Mammary epithelial cell (primary cell): ENCODE data around the gene CEP44.

Experiments
- CTCF ChIP-seq, 2 donors: IDR thresholded peaks in 1 of 2; conservative IDR thresholded peaks in 1 of 2; 2 replicates each; pipeline ENCODE4 v1.5.1; 2011 to 2012; ENCODE audit warnings: inconsistent platforms in 2 of 2, low read length in 2 of 2, mild to moderate bottlenecking in 2 of 2, control low read depth in 1 of 2, low read depth in 1 of 2; ENCODE audit not compliant: insufficient read depth in 1 of 2; ENCODE audit errors: extremely low read depth in 1 of 2
- EZH2 ChIP-seq: IDR thresholded peaks from 2 replicates; pipeline ENCODE4 v1.6.1; 2012; ENCODE audit warnings: low read length, inconsistent platforms, borderline replicate concordance

GRCh38 chr4:174381440-174381800, 97.7 kb downstream of the CEP44 start:
- TF ChIP-seq CTCF (conservative IDR thresholded peaks at IDR 0.05 in 1 of 2, IDR thresholded peaks at IDR 0.05 in 1 of 2; ENCODE audit: extremely low read depth in 1 of 2, insufficient read depth in 1 of 2, low read depth in 1 of 2, low read length in 2 of 2) (no peak), EZH2 (no peak)
